A549 treated with AZD9567 at 1 μM for 4 hours (cell line): ENCODE data around the gene PHACTR4. TPM values are rescaled to one million over a fixed set of nuclear protein-coding genes. Genes with fewer than 3 reads are reported as not detected.

Source experiments
- total RNA-seq: library from RNA; stranded (reverse); fragments of 200-300 nt; extraction: Qiagen RNA extraction; gene quantifications from 5 replicates; pipeline ENCODE4 v1.2.3, GENCODE V29; 2022; ENCODE audit not compliant: insufficient read depth

PHACTR4 gene
- total RNA-seq, result 20.3 to 22.0 TPM (median 21.0 TPM) in 5 replicates

DNA sequence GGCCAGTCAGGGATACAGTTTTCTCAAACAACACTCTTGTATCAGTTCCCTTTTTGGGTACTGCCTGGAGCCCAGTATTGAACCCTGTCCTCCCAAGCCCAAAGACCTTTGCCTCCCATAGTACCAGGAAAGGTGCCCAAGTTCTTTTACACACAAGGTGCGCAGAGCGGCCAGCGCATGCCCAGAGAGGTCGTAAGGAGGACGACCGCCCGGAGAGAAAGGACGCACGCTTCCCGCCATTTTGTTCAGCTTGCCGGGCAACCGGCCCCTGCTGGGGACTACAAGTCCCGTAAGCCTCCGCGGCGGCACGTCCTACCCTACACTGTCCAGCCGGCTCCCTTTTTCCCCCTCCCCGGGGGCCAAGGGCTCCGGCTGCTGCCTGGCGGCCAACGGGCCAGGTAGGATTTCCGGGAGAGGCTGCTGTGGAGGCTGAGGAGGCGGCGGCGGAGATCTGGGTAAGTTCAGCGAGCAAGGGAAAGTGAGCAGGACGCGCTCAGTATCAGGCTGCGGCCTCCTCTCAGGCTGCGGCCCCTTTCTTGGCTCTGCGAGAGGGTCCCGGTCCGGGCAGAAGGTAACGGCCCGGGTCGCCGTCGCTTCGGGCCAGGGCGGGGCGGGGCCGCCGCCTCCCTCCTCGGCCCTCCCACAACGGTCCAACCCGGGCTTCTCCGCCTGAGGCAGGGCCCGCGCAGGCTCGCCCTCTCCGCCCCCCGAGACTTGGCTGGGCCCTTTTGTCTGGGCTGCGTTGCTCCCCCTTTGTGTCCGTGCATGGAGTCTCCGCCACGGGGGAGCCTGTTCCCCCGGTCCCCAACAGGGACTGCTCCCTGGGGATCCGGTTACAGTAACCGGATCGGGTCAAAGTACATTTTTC is at the start of gene PHACTR4:
PHACTR4 (plus strand) TSS at position 370 of the 868 bp plus-strand sequence. CDS start 37,708 bp downstream, outside the sequence.

DNA sequence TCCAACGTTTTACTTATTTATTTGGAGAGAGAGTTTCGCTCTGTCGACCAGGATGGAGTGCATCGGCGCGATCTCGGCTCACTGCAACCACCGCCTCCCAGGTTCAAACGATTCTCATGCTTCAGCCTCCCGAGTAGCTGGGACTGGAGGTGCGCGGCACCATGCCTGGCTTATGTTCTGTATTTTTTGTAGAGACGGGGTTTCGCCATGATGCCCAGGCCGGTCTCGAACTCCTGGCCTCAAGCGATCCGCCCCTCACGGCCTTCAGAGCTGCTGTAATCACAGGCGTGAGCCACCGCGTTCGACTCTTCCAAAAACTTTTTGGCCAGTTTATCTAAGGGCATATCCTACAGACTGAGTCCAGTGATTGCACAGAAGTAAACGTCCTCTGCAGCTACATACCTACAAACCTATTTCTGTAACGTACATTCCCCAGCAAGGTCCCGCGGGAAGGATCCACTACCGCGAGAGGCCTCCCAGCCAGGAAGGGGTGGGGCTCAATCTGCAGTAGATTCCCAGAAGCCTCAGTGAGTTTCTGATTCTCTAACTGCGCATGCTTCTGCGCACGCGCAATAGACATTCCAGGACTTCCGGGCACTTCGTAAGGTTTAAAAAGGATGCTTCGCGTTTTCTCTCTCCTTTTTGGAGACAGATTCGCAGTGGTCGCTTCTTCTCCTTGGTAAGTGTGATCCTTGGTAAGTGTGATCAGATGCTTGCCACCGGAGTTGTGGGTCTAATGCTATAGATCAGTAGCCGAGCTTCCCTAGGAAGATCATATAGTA is 136.1 kb downstream of the PHACTR4 start, which contains the start of gene RCC1:
RCC1 (plus strand) TSS at position 638 of the 782 bp plus-strand sequence. CDS start 23,824 bp downstream, outside the sequence.

Other genes starting within 250 kb of the PHACTR4 start
- gene PTAFR, start 193.1 kb upstream of the PHACTR4 start, total RNA-seq, result 0.13 to 0.15 TPM (median 0.13 TPM) in 4 of 5 replicates, not detected in the other
- gene DNAJC8, start 136.7 kb upstream of the PHACTR4 start, total RNA-seq, result 70.7 to 77.9 TPM (median 72.0 TPM) in 5 replicates
- 152 to 176 TPM (median 163 TPM) in 5 replicates for gene ATP5IF1, start 133.6 kb upstream of the PHACTR4 start, total RNA-seq
- 5.4 to 11.9 TPM (median 9.3 TPM) in 5 replicates for gene SESN2, start 110.2 kb upstream of the PHACTR4 start, total RNA-seq
- gene MED18, start 40.7 kb upstream of the PHACTR4 start, total RNA-seq, result 14.8 to 20.1 TPM (median 15.1 TPM) in 5 replicates
- 70.1 to 80.0 TPM (median 78.8 TPM) in 5 replicates for gene RCC1, start 136.3 kb downstream of the PHACTR4 start, total RNA-seq
- gene TRNAU1AP, start 183.3 kb downstream of the PHACTR4 start, total RNA-seq, result 11.3 to 29.0 TPM (median 24.9 TPM) in 5 replicates
- 2.0 to 3.1 TPM (median 2.5 TPM) in 4 of 5 replicates, not detected in the other for gene RAB42, start 222.5 kb downstream of the PHACTR4 start, total RNA-seq